IPS-20b (cell line): ENCODE data around the gene HILPDA.

Experiments used
- H3K27ac ChIP-seq: one replicate; pipeline ENCODE4 v1.5.1; 2013; ENCODE audit warnings: low read length
- H3K27me3 ChIP-seq: 2 replicates; pipeline ENCODE4 v1.6.1; 2013; ENCODE audit warnings: mild to moderate bottlenecking, low read length, inconsistent platforms; ENCODE audit not compliant: insufficient read depth
- H3K36me3 ChIP-seq: 2 replicates; pipeline ENCODE4 v1.6.1; 2013; ENCODE audit warnings: low read depth, mild to moderate bottlenecking, inconsistent platforms, low read length, moderate library complexity; ENCODE audit not compliant: insufficient read depth
- H3K4me1 ChIP-seq: 2 replicates; pipeline ENCODE4 v1.6.1; 2013; ENCODE audit warnings: mild to moderate bottlenecking, control low read depth, inconsistent platforms, low read length, moderate library complexity; ENCODE audit not compliant: insufficient read depth
- H3K4me3 ChIP-seq: 2 replicates; pipeline ENCODE4 v1.5.1; 2013; ENCODE audit warnings: mild to moderate bottlenecking, low read length, inconsistent platforms
- H3K9ac ChIP-seq: 2 replicates; pipeline ENCODE4 v1.6.1; 2013; ENCODE audit warnings: low read depth, mild to moderate bottlenecking, inconsistent platforms, low read length, moderate library complexity
- H3K9me3 ChIP-seq: 2 replicates; pipeline ENCODE4 v1.6.1; 2013; ENCODE audit warnings: mild to moderate bottlenecking, low read depth, low read length, inconsistent platforms; ENCODE audit not compliant: insufficient read depth

Gene HILPDA

GRCh38 chr7:128434413-128435326 is 21.0 kb upstream of the HILPDA start:
- Histone ChIP-seq H3K27me3 (no peaks in the 10 kb centered on the region), H3K36me3 (no peaks in the 10 kb centered on the region), H3K4me1 (peaks cover 11% of the 10 kb centered on the region; the same call in 1 of the 2 replicates), H3K27ac (no peak overlapping the region), H3K9me3 (no peaks in the 10 kb centered on the region), H3K9ac (no peak overlapping the region), H3K4me3 (no peak overlapping the region; the same call in 1 of the 2 replicates)

DNA sequence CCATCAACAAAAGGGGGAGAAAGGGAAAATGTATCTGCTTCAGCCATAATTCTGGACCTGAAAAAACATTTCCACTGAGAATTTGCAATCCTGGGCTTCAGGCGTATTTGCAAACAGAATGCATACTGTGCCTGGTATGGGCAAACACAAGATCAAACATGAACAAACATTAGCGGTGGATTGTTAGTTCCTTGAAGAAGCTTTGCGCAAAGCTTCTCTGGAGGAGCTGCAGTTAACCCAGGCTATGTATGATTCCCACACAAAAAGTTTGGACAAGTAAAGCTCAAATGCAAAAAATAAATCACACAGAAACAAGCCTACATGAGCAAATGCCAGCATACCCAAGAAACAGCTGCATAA is 20.4 kb upstream of the HILPDA start:
- Histone ChIP-seq H3K9ac (no peak overlapping the region), H3K36me3 (no peaks in the 10 kb centered on the region), H3K4me3 (no peak overlapping the region; the same call in 1 of the 2 replicates), H3K27ac (no peak overlapping the region), H3K9me3 (no peaks in the 10 kb centered on the region), H3K27me3 (no peaks in the 10 kb centered on the region), H3K4me1 (peaks cover 11% of the 10 kb centered on the region; the same call in 1 of the 2 replicates)

- H3K9me3 ChIP-seq: no peaks in the 10 kb centered on the region
- no peak overlapping the region for H3K4me3 ChIP-seq
- 0 out of 2 replicates have a peak, but pooled peaks cover 6% of the 10 kb centered on the region for H3K4me1 ChIP-seq
- H3K27ac ChIP-seq: no peak overlapping the region
- H3K27me3 ChIP-seq: no peaks in the 10 kb centered on the region
- no peak overlapping the region for H3K9ac ChIP-seq
- H3K36me3 ChIP-seq: no peaks in the 10 kb centered on the region
Measured at GRCh38 chr7:128437426-128438332, 18.0 kb upstream of the HILPDA start.

- H3K4me1 ChIP-seq: no peaks in the 10 kb centered on the region
- no peaks in the 10 kb centered on the region for H3K36me3 ChIP-seq
- H3K9me3 ChIP-seq: no peaks in the 10 kb centered on the region
- H3K4me3 ChIP-seq: no peak overlapping the region
- no peak overlapping the region for H3K9ac ChIP-seq
- H3K27me3 ChIP-seq: no peaks in the 10 kb centered on the region
- H3K27ac ChIP-seq: no peak overlapping the region
Measured at GRCh38 chr7:128442356-128442755, 13.3 kb upstream of the HILPDA start.

- H3K4me3 ChIP-seq: no peak overlapping the region
- no peaks in the 10 kb centered on the region for H3K36me3 ChIP-seq
- H3K4me1 ChIP-seq: no peaks in the 10 kb centered on the region
- H3K9me3 ChIP-seq: no peaks in the 10 kb centered on the region
- H3K9ac ChIP-seq: no peak overlapping the region
- no peak overlapping the region for H3K27ac ChIP-seq
- H3K27me3 ChIP-seq: no peaks in the 10 kb centered on the region
Measured at GRCh38 chr7:128443831-128444600, 11.7 kb upstream of the HILPDA start.

DNA sequence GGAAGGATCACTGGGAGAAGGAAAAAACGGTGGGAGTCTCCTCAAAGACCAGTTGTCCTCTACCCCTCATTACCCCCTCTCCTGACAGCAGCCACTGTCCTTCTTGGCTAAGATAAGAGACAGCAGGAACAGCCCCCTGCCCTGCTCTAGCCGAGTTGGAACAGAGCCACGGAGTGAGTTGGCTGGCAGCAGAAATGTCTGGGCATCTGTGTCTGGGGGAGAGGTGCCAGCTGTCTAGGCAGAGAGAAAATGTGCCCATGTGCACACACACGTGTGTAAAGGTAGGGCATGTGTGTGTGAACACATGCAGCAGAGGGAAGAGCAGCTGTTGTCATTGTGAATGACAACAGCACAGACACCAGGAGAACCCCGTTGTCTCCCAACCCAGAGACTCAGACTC is 9.4 kb upstream of the HILPDA start:
- Histone ChIP-seq H3K36me3 (no peaks in the 10 kb centered on the region), H3K27ac (no peak overlapping the region), H3K27me3 (no peaks in the 10 kb centered on the region)

DNA sequence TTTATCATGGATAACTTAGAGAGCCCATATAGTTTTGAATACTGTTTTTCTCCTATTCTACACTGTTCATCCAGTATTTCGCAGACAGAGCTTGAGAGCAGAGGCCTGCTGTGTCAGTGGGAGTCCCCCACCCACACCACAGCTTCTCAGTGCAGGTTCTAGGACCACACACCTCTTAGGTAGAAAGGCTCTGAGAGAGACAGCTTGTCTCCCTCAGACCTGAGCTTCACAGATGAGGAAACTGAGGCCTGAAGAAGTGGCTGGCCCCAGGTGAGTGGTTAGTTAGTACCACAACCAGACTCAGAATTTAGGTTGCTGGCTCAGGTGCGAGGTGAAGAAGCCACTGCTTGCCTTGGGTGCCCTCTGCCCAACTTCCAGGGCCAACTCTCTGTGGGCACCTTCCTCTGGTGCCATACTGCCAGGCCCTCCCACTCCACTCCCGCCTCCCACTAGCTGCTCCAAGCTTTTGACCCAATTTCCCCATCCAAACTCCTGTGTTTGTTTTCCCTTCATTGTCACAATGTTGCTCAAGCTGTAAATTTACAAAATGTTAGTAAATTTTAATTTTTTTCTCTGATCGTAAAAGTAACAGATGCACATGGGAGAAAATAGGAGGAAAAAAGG is 7.6 kb upstream of the HILPDA start:
- H3K27me3 ChIP-seq: no peaks in the 10 kb centered on the region

More for the DNA sequence above, 9.4 kb upstream of the HILPDA start:
- Histone ChIP-seq H3K4me3 (no peak overlapping the region), H3K4me1 (no peaks in the 10 kb centered on the region), H3K9ac (no peak overlapping the region), H3K9me3 (no peaks in the 10 kb centered on the region)

DNA sequence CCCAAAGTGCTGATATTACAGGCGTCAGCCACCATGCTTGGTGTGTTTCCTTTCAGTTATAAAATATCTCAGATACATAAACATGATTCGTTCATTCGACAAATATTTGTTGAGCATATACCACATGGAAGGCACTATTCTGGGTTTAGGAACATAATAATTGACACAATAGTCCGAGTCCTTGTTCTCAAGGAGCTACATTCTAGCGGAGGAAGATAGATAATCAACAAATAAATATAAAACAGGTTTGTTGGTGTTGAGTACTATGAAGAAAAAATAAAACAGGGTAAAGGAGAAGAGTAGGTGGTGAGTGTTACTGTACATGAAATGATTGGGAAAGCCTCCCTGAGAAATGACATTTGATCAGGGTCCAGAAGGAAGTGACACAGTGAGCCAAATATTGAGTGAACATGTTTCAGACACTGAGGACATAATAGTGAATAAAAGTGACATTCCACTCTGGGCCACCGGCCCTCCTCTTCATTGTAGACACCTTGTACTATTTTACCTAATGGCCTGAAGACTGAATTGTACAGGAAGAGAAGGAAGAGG is 6.9 kb upstream of the HILPDA start:
- Histone ChIP-seq H3K27me3 (no peaks in the 10 kb centered on the region), H3K9me3 (no peaks in the 10 kb centered on the region), H3K4me1 (peaks cover 6% of the 10 kb centered on the region), H3K4me3 (no peak overlapping the region), H3K36me3 (no peaks in the 10 kb centered on the region), H3K9ac (no peak overlapping the region), H3K27ac (no peak overlapping the region)

More for the DNA sequence above, 7.6 kb upstream of the HILPDA start:
- Histone ChIP-seq H3K4me3 (no peak overlapping the region), H3K27ac (no peak overlapping the region), H3K36me3 (no peaks in the 10 kb centered on the region), H3K9me3 (no peaks in the 10 kb centered on the region), H3K9ac (no peak overlapping the region; the same call in 1 of the 2 replicates), H3K4me1 (peaks cover 3% of the 10 kb centered on the region; the same call in 1 of the 2 replicates)

GRCh38 chr7:128450409-128450808 is 5.3 kb upstream of the HILPDA start:
- H3K27me3 ChIP-seq: peaks cover 6% of the 10 kb centered on the region; the same call in 1 of the 2 replicates
- H3K4me3 ChIP-seq: no peak overlapping the region
- H3K9me3 ChIP-seq: no peaks in the 10 kb centered on the region
- no peaks in the 10 kb centered on the region for H3K36me3 ChIP-seq
- H3K4me1 ChIP-seq: peaks cover 15% of the 10 kb centered on the region
- no peak overlapping the region for H3K27ac ChIP-seq
- no peak overlapping the region for H3K9ac ChIP-seq

DNA sequence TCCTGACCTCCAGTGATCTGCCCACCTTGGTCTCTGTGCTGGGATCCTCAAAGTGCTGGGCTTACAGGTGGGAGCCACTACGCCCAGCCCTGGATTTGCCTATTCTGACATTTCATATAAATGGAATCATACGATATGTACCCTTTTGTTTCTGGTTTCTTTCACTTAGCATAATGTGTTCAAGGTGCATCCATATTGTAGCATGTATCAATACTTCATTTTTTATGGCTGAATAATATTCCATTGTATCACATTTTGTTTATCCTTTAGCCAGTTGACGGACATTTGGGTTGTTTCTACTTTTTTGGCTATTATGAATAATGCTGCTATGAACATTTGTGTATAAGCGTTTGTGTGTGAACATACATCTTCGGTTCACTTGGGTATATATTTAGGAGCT is 4.8 kb upstream of the HILPDA start:
- no peaks in the 10 kb centered on the region for H3K9me3 ChIP-seq
- no peak overlapping the region for H3K27ac ChIP-seq
- peaks cover 15% of the 10 kb centered on the region for H3K4me1 ChIP-seq
- H3K9ac ChIP-seq: no peak overlapping the region
- H3K4me3 ChIP-seq: no peak overlapping the region
- H3K36me3 ChIP-seq: no peaks in the 10 kb centered on the region
- peaks cover 6% of the 10 kb centered on the region; the same call in 1 of the 2 replicates for H3K27me3 ChIP-seq
